Aorta (tissue), 5 donors: ENCODE measurements around the gene LRRC37B. TPM values are rescaled to one million over a fixed set of nuclear protein-coding genes. Genes with fewer than 3 reads are reported as not detected.
A peak's percentile ranks its signal among the peaks of the same experiment; 100 is the strongest.

Experiments
- ATAC-seq: fragments of 200-7000 bp; cut with Tn5 transposase; one replicate; pipeline ENCODE4 v1.9.1; 2022; ENCODE audit warnings: moderate library complexity; ENCODE audit not compliant: low FRiP score
- DNase-seq, 2 donors: peaks; one replicate each; pipeline ENCODE4 v3.0.0-alpha.2; 2020
- H3K27ac ChIP-seq, 2 donors: one replicate each; pipeline ENCODE4 v1.5.1; 2013; ENCODE audit warnings: low read length in 2 of 2, mild to moderate bottlenecking in 2 of 2, moderate library complexity in 2 of 2, control low read depth in 1 of 2, inconsistent platforms in 1 of 2, low read depth in 1 of 2
- H3K27me3 ChIP-seq, 2 donors: one replicate each; pipeline ENCODE4 v1.6.1; 2013; ENCODE audit warnings: control low read depth in 1 of 2, low read length in 1 of 2, mild to moderate bottlenecking in 1 of 2, moderate library complexity in 1 of 2; ENCODE audit not compliant: insufficient read depth in 2 of 2, control insufficient read depth in 1 of 2
- H3K36me3 ChIP-seq, 2 donors: one replicate each; pipeline ENCODE4 v1.6.1; 2013; ENCODE audit warnings: control low read depth in 1 of 2, low read length in 1 of 2, mild to moderate bottlenecking in 1 of 2; ENCODE audit not compliant: insufficient read depth in 2 of 2, control insufficient read depth in 1 of 2
- H3K4me1 ChIP-seq, 2 donors: one replicate each; pipeline ENCODE4 v1.6.1; 2013; ENCODE audit warnings: low read length in 2 of 2, control low read depth in 1 of 2, mild to moderate bottlenecking in 1 of 2, moderate library complexity in 1 of 2; ENCODE audit not compliant: insufficient read depth in 2 of 2, control insufficient read depth in 1 of 2
- H3K4me3 ChIP-seq, 2 donors: one replicate each; pipeline ENCODE4 v1.5.1; 2013; ENCODE audit warnings: low read length in 2 of 2, control low read depth in 1 of 2, mild to moderate bottlenecking in 1 of 2
- H3K9me3 ChIP-seq: one replicate; pipeline ENCODE4 v1.6.1; 2013; ENCODE audit warnings: mild to moderate bottlenecking, low read length; ENCODE audit not compliant: control insufficient read depth
- WGBS, 2 donors: extraction: QIAGEN DNeasy Blood & Tissue Kit; methylation state at CpG; one replicate each; pipeline ENCODE4 v1.1.7; 2013; 5-methylcytosine and 5-hydroxymethylcytosine counted together
- intact Hi-C, 2 donors: fragments of 100-400 bp; cut with DNase I; formaldehyde crosslinking; loops; one replicate each; pipeline versions ENCODE4 v1.14.2 to v1.15.0; 2022
- polyA plus RNA-seq, 2 donors: library from polyadenylated mRNA; stranded (reverse); fragments of 200-250 nt; gene quantifications; one replicate each; pipeline ENCODE4 v1.2.3, GENCODE V29; 2013
- total RNA-seq, 2 donors: library from RNA; stranded (reverse); fragmentation: NEBNext Ultra II Directional; extraction: Animal tissue kit (Norgen Biotek cat#: 25700); gene quantifications; one replicate each; pipeline ENCODE4 v1.2.1, GENCODE V29; 2021
- donor health status: healthy with polysubstance abuse.
- donor health status: Bipolar disorder and iron deficiency.
- donor health status: DM: no; HTN: no; CAD: no.
- donor health status: DM: no; HTN: no; CAD: no.
- donor health status: DM: yes; HTN: yes; CAD: no.

The LRRC37B gene
- total and polyA plus RNA-seq, 4 donors: 5.6 to 30.2 (median 14.5) TPM

- Histone ChIP-seq H3K9me3 (no peaks in the 10 kb centered on the region), H3K36me3 (no peaks in the 10 kb centered on the region), H3K27me3 (no peaks in the 10 kb centered on the region), H3K4me3 (peak overlapping the region; percentile 74 to 83), H3K4me1 (no peaks in the 10 kb centered on the region), H3K27ac (peak overlapping the region in 1 of 2 donors; percentile 52)
- 0 to 1% methylated on average over 47 to 80 of the region's 80 CpGs for WGBS, 2 donors
- intact Hi-C loops: loop anchor here (5.0 to 10.0 kb wide), 2 partner anchors 130 to 137 kb away; partner anchors contain the start of gene RHOT1 (in 1 of the 2)
- peak; percentile 53 to 77 for DNase-seq
- ATAC-seq: peak; percentile 53
Measured at GRCh38 chr17:32007463-32008298, 498 bp downstream of the LRRC37B start.

- DNase-seq: no peak
- peak overlapping the region in 1 of 2 donors; percentile 74 for H3K4me3 ChIP-seq
- 96 to 98% methylated on average over 2 of the region's 2 CpGs for WGBS, 2 donors
- H3K27ac ChIP-seq: no peak overlapping the region
- no peak for ATAC-seq
- no peaks in the 10 kb centered on the region for H3K9me3 ChIP-seq
- no peaks in the 10 kb centered on the region for H3K27me3 ChIP-seq
- no peaks in the 10 kb centered on the region for H3K4me1 ChIP-seq
- intact Hi-C loops: loop anchor here (5.0 to 10.0 kb wide), 2 partner anchors 128 to 136 kb away; partner anchors contain the start of gene RHOT1 (in 1 of the 2)
- H3K36me3 ChIP-seq: no peaks in the 10 kb centered on the region
Measured at GRCh38 chr17:32009262-32009542, 2.0 kb downstream of the LRRC37B start.

- intact Hi-C loops: no loop called here
- no peak for ATAC-seq
- Histone ChIP-seq H3K4me3 (no peak overlapping the region), H3K27ac (no peak overlapping the region), H3K4me1 (no peaks in the 10 kb centered on the region), H3K27me3 (no peaks in the 10 kb centered on the region), H3K36me3 (no peaks in the 10 kb centered on the region), H3K9me3 (no peaks in the 10 kb centered on the region)
- WGBS, 2 donors: 77 to 80% methylated on average over 4 of the region's 4 CpGs
- DNase-seq: no peak
Measured at GRCh38 chr17:32010114-32010513, 2.9 kb downstream of the LRRC37B start.

GRCh38 chr17:32015245-32016013 lies 8.2 kb downstream of the LRRC37B start:
- intact Hi-C loops: no loop called here
- Histone ChIP-seq H3K27ac (no peak overlapping the region), H3K9me3 (no peaks in the 10 kb centered on the region), H3K4me3 (no peak overlapping the region), H3K27me3 (no peaks in the 10 kb centered on the region), H3K36me3 (peaks cover 0 to 1% of the 10 kb centered on the region in 2 donors), H3K4me1 (no peaks in the 10 kb centered on the region)
- ATAC-seq (no peak), DNase-seq (no peak)
- WGBS, 2 donors: 89 to 91% methylated on average over 9 of the region's 9 CpGs

- Histone ChIP-seq H3K27ac (no peak overlapping the region), H3K4me3 (no peak overlapping the region), H3K36me3 (peaks cover 0 to 1% of the 10 kb centered on the region in 2 donors), H3K9me3 (no peaks in the 10 kb centered on the region), H3K4me1 (peaks cover 0 to 3% of the 10 kb centered on the region in 2 donors), H3K27me3 (no peaks in the 10 kb centered on the region)
- WGBS, 2 donors: 91 to 95% methylated on average over 7 of the region's 7 CpGs
- no peak for ATAC-seq
- intact Hi-C loops: no loop called here
- no peak for DNase-seq
Measured at GRCh38 chr17:32016231-32016630, 9.0 kb downstream of the LRRC37B start.

- no peak overlapping the region for H3K4me3 ChIP-seq
- 90 to 100% methylated on average over 1 of the region's 1 CpG for WGBS, 2 donors
- no peaks in the 10 kb centered on the region for H3K9me3 ChIP-seq
- H3K27me3 ChIP-seq: no peaks in the 10 kb centered on the region
- H3K27ac ChIP-seq: no peak overlapping the region
- DNase-seq (no peak), ATAC-seq (no peak)
- H3K4me1 ChIP-seq: peaks cover 0 to 3% of the 10 kb centered on the region in 2 donors
- H3K36me3 ChIP-seq: peaks cover 0 to 1% of the 10 kb centered on the region in 2 donors
- intact Hi-C loops: no loop called here
Measured at GRCh38 chr17:32019228-32019627, 12.0 kb downstream of the LRRC37B start.

- Histone ChIP-seq H3K4me3 (no peak overlapping the region), H3K27ac (no peak overlapping the region), H3K27me3 (no peaks in the 10 kb centered on the region), H3K9me3 (no peaks in the 10 kb centered on the region), H3K36me3 (peaks cover 0 to 1% of the 10 kb centered on the region in 2 donors), H3K4me1 (peaks cover 0 to 3% of the 10 kb centered on the region in 2 donors)
- WGBS, 2 donors: 29 to 35% methylated on average over 16 of the region's 16 CpGs
- ATAC-seq (no peak), DNase-seq (peak; percentile 63 to 78)
- intact Hi-C loops: no loop called here
Measured at GRCh38 chr17:32020943-32021614, 13.9 kb downstream of the LRRC37B start.

- Histone ChIP-seq H3K4me3 (no peak overlapping the region), H3K27ac (no peak overlapping the region), H3K27me3 (no peaks in the 10 kb centered on the region), H3K4me1 (peaks cover 0 to 3% of the 10 kb centered on the region in 2 donors), H3K9me3 (no peaks in the 10 kb centered on the region), H3K36me3 (peaks cover 0 to 1% of the 10 kb centered on the region in 2 donors)
- DNase-seq (no peak), ATAC-seq (no peak)
- 53 to 56% methylated on average over 7 of the region's 7 CpGs for WGBS, 2 donors
- intact Hi-C loops: no loop called here
Measured at GRCh38 chr17:32021615-32021955, 14.4 kb downstream of the LRRC37B start.
